ENCODE data around the gene MYCBPAP.
"Not testable (repeated sequence)": the region's sequence is repeated elsewhere in the genome, so short reads cannot be mapped to it uniquely, and the experiment has no call there.

The MYCBPAP gene

DNA sequence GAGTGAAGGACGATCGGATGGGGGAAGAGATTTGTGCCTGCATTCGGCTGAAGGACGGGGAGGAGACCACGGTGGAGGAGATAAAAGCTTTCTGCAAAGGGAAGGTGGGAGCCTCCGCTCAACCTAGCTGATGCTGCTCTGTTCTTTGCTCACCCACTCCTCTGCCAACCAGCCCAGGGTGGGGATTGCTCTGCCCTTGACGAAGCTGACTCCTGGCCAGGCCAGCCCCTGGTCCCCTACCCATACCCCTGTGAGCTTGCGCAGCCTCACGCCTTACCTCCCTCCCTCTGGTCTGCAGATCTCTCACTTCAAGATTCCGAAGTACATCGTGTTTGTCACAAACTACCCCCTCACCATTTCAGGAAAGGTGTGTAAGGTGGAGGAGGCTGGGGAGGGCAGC lies 34.3 kb upstream of the MYCBPAP start:
- TF ChIP-seq, protein P1, sequence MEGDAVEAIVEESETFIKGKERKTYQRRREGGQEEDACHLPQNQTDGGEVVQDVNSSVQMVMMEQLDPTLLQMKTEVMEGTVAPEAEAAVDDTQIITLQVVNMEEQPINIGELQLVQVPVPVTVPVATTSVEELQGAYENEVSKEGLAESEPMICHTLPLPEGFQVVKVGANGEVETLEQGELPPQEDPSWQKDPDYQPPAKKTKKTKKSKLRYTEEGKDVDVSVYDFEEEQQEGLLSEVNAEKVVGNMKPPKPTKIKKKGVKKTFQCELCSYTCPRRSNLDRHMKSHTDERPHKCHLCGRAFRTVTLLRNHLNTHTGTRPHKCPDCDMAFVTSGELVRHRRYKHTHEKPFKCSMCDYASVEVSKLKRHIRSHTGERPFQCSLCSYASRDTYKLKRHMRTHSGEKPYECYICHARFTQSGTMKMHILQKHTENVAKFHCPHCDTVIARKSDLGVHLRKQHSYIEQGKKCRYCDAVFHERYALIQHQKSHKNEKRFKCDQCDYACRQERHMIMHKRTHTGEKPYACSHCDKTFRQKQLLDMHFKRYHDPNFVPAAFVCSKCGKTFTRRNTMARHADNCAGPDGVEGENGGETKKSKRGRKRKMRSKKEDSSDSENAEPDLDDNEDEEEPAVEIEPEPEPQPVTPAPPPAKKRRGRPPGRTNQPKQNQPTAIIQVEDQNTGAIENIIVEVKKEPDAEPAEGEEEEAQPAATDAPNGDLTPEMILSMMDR (IDR thresholded peaks at IDR 0.05; ENCODE audit: borderline replicate concordance, insufficient read depth, low read depth, low read length) = no peak
- H3K4me3 ChIP-seq (ENCODE audit: low read depth, low read length) = no peak overlapping the region

DNA sequence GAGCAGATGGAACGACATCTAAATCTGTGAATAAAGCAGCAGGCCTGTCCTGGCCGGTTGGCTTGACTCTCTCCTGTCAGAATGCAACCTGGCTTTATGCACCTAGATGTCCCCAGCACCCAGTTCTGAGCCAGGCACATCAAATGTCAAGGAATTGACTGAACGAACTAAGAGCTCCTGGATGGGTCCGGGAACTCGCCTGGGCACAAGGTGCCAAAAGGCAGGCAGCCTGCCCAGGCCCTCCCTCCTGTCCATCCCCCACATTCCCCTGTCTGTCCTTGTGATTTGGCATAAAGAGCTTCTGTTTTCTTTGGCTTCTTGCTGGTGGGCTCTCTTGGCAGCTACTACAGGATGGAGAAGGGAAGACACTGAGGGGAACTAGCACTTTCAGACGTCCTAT lies 33.7 kb upstream of the MYCBPAP start:
- H3K4me3 ChIP-seq (ENCODE audit: low read depth, low read length) = no peak overlapping the region
- TF ChIP-seq, protein P1 (IDR thresholded peaks at IDR 0.05; ENCODE audit: borderline replicate concordance, insufficient read depth, low read depth, low read length) = no peak

DNA sequence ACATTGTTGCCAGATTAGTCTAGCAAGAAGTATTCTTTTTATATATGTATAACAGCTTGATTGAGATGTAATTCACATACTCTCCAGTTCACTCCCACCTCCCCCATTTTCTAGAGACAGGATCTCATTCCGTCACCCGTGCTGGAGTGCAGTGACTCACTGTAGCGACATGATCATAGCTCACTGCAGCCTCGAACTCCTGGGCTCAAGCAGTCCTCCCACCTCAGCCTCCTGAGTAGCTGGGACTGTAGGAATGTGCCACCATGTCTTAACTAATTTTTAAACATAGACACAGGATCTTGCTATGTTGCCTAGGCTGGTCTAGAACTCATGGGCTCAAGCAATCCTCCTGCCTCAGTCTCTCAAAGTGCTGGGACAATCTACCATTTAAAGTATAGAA lies 32.9 kb upstream of the MYCBPAP start:
- TF ChIP-seq, protein P1 (IDR thresholded peaks at IDR 0.05; ENCODE audit: borderline replicate concordance, insufficient read depth, low read depth, low read length) = no peak
- H3K4me3 ChIP-seq (ENCODE audit: low read depth, low read length) = no peak overlapping the region

DNA sequence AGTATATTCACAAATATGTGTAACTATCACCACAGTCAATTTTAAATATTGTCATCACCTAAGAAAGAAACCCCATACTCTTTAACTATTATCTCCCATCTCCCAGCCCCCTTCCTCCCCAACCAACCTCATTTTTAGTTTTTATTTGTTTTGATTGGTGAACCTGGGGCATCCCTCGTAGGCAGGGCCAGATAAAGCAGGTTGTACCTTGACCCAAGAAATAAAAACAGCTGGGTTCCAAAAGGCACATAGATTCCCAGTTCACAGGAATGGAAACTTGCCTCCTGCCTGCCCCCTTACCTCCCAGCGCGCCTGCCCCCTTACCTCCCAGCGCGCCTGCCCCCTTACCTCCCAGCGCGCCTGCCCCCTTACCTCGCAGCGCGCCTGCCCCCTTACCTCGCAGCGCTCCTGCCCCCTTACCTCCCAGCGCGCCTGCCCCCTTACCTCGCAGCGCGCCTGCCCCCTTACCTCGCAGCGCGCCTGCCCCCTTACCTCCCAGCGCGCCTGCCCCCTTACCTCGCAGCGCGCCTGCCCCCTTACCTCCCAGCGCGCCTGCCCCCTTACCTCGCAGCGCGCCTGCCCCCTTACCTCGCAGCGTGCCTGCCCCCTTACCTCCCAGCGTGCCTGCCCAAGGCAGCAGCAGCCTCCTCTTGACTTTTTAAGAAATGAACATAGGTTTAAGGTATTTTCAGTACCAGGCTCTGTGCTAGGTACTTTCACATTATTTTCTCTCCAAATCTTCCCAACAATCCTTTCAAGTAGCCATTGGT lies 32.3 kb upstream of the MYCBPAP start:
- not testable (repeated sequence) for H3K4me3 ChIP-seq (ENCODE audit: low read depth, low read length)

DNA sequence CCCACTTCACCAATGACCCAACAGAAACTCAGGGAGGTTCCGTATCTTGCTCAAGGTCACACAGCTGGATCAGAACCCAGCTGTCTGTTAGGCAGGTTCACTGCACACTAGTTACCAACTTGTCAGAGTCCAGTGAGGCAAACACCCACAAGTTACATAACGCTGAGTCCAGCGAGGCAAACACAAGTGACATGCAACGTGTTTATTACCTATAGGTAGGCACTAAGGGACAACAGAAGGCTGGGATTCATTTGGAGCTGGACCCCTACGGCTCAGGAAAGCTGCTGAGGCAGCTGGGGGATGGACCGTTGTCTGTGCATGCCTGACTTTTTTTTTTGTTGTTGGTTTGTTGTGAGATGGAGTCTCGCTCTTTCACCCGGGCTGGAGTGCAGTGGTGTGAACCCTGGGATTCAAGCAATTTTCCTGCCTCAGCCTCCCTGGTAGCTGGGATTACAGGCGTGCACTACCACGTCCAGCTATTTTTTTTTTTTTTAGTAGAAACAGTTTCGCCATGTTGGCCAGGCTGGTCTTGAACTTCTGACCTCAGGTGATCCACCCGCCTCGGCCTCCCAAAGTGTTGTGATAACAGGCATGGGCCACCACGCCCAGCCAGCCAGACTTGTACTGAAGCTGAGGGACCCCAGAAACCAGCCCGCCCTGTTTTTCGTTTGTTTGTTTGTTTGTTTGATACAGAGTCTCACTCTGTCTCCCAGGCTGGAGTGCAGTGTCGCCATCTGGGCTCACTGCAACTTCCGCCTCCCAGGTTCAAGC lies 31.5 kb upstream of the MYCBPAP start:
- TF ChIP-seq, protein P1 (IDR thresholded peaks at IDR 0.05; ENCODE audit: borderline replicate concordance, insufficient read depth, low read depth, low read length) = no peak
- no peak overlapping the region for H3K4me3 ChIP-seq (ENCODE audit: low read depth, low read length)

DNA sequence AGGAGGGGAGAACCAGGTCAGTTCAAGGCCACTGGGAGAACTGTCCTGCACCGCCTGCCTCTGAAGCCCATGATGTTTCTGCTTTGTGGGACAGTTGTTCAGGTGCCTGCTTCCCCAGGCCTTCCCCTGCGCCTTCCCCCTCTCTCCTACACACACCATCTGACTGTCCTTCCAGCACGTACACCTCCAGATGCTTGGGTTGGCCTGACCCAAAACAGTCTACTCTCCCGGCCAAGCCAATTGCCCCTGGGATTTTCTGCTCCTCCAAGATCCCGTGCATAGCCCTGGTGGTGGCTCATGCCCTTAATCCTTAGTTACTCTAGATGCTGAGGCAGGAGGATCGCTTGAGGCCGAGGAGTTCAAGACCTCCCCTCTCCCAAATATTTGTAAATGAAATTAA lies 30.3 kb upstream of the MYCBPAP start:
- TF ChIP-seq, protein P1 (IDR thresholded peaks at IDR 0.05; ENCODE audit: borderline replicate concordance, insufficient read depth, low read depth, low read length) = no peak
- H3K4me3 ChIP-seq (ENCODE audit: low read depth, low read length) = no peak overlapping the region

DNA sequence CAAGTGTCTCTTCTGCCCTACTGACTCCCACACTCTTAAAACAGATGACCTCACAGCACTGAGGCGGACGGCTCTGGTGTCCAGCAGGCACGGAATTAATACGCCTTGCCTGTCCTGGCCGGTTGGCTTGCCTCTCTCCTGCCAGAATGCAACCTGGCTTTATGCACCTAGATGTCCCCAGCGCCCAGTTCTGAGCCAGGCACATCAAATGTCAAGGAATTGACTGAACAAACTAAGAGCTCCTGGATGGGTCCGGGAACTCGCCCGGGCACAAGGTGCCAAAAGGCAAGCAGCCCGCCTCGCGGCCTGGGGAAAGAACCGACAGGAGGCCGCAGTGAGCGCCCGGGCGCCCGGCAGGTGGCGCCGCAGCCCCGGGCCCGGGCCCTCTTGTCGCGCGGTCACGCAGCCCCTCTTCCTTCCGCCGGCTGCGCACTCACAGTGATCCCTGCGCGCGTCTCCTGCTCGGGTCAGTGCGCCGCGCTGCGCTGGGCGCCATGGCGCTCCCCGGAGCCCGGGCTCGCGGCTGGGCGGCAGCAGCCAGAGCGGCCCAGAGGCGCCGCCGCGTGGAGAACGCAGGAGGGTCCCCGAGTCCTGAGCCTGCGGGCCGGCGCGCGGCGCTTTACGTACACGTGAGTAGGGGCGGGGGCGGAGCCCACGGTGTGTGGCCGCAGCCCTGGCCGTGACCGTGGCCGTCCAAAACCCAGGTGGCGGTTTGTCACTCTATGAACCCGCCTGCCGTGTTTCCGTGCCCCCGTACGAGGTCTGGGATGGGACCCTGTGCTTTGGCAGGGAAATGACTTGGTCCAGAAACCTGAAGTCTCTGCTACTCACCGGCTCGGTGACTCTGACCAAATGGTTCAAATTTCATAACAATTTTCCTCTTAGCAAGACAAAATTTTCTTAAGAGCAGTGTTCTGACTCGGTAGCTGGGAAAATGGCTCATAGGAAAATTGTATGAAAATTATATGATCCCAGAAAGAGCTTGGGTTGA lies 29.6 kb upstream of the MYCBPAP start, which contains the start of gene RSAD1:
TSS of gene RSAD1 (plus strand) at position 470 of the 991 bp plus-strand sequence. CDS start at position 495, 25 bp downstream.
- TF ChIP-seq, protein P1 (IDR thresholded peaks at IDR 0.05; ENCODE audit: borderline replicate concordance, insufficient read depth, low read depth, low read length) = peak; percentile 95
- peak within 1 kb of the TSS; percentile 71 for H3K4me3 ChIP-seq (ENCODE audit: low read depth, low read length)

Measured in GM12875 (cell line).